Stimulated activated CD4-positive, alpha-beta T cell treated with anti-CD3 and anti-CD28 coated beads, Interleukin-15, amount 100 ng/mL, for 48 hours (primary cell): ENCODE data around the gene MUC22.
A peak's percentile ranks its signal among the peaks of the same experiment; 100 is the strongest.

ENCODE experiments used
- DNase-seq, 2 donors: peaks; one replicate each; pipeline ENCODE4 v3.0.0-alpha.2; 2020; ENCODE audit warnings: low read depth in 2 of 2

The MUC22 gene

DNA sequence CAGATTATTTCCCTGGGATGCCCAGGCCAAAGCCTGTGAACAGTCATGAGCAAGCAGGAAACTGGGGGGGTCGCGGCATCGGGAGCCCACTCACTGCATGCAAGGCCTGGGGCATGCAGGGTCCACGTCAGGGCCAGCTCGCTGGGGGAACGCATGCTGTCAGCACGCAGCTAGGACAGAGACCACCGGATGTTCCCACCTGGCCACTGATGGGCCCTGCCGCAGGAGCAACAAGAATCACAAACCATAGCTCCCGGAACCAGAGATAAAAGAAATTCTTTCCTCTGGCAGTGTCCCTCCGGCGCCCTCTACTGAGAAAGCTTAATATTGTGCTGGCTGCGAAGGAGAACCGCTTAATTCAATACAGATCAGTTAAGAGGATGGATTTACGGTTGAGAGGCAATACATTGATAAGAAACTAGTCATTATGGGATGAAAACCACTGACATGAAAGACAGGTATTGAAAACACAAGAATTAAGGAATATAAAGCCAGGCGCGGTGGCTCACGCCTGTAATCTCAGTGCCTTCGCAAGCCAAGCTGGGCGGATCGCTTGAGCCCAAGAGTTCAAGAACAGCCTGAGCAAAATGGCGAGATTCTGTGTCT is 69.5 kb downstream of the MUC22 start:
- DNase-seq, result peak; percentile 41 to 65

DNA sequence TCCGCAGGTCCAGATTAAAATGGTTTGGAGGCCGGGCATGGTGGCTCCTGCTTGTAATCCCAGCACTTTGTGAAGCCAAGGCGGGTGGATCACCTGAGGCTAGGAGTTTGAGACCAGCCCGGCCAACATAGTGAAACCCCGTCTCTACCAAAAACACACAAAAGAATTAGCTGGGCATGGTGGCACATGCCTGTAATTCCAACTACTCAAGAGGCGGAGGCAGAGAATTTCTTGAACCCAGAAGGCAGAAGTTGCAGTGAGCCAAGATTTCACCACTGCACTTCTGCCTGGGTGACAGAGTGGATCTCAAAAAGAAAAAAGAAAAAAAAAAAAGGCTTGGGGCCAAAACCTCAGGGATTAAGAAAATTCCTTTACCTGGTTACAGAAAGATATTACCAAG is 71.6 kb downstream of the MUC22 start:
- DNase-seq, result no peak

DNA sequence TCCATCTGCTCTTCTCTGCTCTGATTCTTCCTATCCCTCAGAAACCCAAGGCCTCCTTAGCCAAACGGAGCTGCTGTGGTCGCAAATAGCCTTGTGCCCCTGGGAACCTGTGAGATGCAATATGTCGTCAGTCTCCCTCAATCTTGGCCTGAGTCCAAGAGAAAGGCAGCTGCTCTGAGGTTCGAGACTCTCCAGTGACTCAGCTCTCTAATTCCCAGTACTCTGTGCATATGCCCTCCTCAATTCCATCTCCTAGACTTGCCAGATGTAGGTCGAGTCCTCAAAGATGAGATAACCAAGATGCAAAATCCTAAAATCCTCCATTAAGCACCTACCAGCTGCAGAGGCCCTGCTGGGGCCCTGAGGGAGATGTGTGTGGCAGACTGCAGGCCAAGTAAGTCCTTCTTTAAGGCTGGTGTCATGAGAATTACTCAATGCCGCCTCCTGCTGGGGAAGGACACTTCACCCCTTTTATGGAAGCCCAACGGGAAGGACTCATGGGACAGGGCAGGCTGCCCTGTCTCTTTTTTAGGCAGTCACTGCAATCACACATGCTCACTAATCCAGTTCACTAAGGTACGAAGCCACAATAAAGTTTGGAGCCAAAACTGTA is 73.6 kb downstream of the MUC22 start:
- peak; percentile 26 to 45 for DNase-seq
